SHP77 treated with DMSO at 0.1 percent for 48 hours (cell line): ENCODE measurements around the gene GRIN2C.

Source experiments
- DNase-seq: peaks from one replicate; lab custom pipeline; 2025; lab: John Stamatoyannopoulos, UW

GRIN2C gene

GRCh38 chr17:74821655-74822334 lies 37.9 kb downstream of the GRIN2C start:
- no peak for DNase-seq

GRCh38 chr17:74819801-74820436 lies 39.8 kb downstream of the GRIN2C start:
- DNase-seq, result no peak

DNA sequence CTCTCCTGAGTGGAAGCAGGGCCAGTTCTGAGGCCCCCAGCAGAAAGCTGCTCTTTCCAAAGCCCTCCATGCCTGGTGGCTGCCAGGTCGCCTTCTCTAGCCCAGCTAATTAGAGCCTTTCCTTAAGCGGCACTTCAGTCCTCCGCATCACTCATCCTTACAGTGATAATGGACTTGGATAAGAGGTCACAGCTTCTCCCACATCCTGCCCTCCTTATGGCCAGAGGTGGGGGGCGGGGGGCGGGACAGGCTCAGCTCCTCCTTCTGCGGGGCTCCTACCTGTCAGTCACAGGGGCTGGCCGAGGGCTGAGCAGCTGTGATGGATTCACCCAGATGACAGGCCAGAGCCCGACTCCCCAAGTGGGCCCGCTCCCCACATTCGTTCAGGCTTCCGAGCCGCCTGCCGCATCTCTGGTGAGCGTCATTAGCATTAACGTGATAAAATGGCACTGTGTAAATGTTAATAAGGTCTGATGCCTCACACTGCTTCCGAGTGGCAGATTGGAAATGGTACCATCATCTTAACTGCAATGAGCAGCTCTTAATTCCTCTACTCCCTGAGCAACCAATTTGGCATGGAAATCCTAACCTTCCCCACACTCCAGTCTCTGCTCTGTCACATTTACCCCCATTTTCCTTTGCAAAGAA lies 41.3 kb downstream of the GRIN2C start:
- DNase-seq, result no peak

GRCh38 chr17:74816905-74817620 lies 42.6 kb downstream of the GRIN2C start:
- DNase-seq, result no peak

- DNase-seq, result no peak
Observed at GRCh38 chr17:74815550-74816370, 43.9 kb downstream of the GRIN2C start.

DNA sequence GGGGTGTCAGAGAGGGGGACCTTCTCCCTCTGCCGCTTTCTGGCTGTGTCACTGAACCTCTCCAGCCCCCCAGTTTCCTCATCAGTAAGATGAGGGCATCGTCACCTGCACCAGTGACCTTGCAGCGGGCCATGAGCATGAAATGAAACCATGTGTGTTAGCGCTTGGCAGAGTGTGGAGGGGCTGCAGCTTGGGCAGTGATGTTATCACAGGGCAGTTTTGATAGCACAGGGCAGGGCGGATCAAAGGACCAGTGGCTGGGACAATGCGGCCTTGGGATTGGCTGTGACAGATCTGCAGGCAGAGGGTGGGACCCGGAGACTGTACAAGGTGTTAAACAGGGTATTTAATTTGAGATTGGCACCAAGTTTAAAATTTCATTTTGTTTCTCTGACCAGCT lies 44.6 kb downstream of the GRIN2C start:
- no peak for DNase-seq

- no peak for DNase-seq
Observed at GRCh38 chr17:74814453-74814852, 45.2 kb downstream of the GRIN2C start.

DNA sequence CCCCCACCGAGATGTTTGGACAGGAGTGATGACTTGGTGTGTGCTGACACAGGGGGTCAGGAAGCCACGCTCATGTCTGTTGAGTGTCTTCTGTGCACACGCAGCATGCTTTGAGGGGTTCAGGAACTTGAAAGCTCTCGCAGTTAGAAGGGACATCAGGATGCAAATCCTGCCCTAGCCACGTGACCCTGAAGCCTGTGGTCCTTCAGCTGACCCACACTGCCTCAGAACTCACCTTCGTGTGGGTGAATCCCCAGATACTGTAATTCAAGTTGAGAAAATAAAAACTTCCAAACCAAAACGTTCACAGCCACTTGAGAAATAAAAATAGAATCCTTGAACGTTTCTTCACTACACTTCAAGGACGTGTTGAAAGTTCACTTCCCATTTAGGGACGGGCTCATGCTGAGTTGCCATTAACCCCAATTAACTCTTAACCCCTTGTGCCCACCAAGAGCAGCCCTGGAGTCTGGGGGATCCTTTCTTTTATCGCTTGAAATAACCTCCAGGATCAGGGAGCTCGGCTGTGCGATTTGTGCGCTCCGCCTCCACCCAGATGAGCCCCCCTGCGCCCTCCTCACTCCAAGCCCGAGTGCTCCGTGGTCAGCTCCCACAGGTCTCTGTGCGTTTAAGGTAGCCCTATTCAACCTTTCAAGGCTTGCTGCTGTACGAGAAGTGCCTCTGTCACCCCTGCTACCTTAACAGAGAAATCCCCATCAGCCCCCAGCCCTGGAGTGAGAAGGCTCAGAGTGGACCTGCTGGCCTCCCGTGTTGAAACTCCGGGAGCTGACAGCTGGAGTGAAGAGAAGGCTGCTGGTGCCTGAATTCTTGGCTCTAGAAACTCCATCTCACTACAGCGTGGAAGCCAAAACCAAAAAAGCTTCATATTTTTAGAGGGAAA lies 47.3 kb downstream of the GRIN2C start:
- no peak for DNase-seq

DNA sequence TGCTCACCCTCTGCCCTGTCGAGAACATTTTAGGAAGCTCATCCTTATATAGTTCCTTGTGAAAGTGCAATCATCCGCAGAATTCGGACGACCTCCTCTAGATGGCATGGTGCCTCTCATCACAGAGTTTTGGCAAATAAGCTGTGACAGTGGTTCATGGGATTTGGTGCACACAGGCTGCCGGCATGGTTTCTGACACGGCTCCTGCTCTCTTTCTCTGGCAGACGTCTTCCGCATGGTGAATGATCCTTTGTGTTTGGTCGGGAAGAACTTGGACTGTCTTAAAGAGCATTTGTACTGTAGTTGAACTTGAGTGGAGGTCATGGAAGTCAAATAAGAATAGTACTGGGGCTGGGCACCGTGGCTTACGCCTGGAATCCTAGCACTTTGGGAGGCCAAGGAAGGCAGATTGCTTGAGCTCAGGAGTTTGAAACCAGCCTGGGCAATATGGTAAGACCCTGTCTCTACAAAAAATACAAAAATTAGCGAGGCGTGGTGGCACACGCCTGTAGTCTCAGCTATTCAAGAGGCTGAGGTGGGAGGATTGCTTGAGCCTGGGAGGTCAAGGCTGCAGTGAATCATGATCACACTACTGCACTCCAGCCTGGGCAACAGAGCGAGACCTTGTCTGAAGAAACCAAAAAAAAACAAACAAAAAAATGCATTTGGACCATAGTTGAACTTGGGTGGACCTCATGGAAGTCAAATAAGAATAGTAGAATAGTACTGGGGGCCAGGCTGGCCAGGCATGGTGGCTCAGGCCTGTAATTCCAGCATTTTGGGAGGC lies 48.8 kb downstream of the GRIN2C start:
- DNase-seq, result no peak

- no peak for DNase-seq
Observed at GRCh38 chr17:74808714-74809430, 50.8 kb downstream of the GRIN2C start.

- peak; percentile 60 for DNase-seq
Observed at GRCh38 chr17:74807925-74808324, 51.8 kb downstream of the GRIN2C start.

- DNase-seq, result no peak
Observed at GRCh38 chr17:74807441-74807840, 52.2 kb downstream of the GRIN2C start.

- DNase-seq, result no peak
Observed at GRCh38 chr17:74806334-74806733, 53.4 kb downstream of the GRIN2C start.

GRCh38 chr17:74805591-74805991 lies 54.1 kb downstream of the GRIN2C start:
- DNase-seq, result no peak

GRCh38 chr17:74804683-74805082 lies 55.0 kb downstream of the GRIN2C start:
- DNase-seq, result no peak

DNA sequence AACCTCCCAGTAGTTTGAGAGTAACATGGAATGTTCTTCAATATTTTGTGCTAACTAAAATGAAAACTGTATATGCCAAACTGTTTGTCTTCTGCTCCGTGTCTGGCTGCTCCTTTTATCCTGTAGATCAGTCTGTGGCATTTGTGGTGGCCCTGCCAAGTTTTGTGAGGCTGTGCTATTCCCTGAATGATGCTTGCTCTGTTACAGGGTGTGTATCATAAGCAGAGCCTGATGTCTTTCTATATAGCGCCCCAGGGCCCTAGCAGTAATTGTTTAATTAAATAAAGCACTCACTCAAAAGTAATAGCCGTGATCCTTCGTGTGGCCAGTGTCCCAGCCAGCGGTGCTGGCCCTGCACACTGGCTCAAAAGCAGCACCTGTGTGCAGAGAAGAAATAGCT lies 55.7 kb downstream of the GRIN2C start:
- no peak for DNase-seq

GRCh38 chr17:74803388-74803930 lies 56.2 kb downstream of the GRIN2C start:
- no peak for DNase-seq

DNA sequence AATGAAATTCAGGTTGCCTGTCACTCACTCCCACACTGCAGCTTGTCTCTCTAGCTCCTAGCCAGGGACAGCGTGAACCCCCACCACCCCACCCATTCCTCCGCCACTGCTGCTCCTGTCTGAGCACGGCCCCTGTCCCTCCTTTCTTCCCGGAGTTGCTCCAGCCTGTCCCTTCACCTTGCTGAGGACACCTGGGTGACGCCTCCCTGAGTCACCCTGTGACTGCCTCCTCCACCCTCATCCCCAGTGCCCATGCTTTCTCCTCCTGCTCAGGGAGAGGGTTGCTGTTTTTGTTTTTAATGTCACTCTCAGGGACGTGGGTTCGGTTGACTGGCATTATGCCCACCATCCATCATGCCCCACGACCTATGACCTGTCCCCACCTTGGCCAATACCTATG lies 57.8 kb downstream of the GRIN2C start:
- DNase-seq, result no peak

GRCh38 chr17:74800531-74800930 lies 59.2 kb downstream of the GRIN2C start:
- no peak for DNase-seq
